Activated CD4-positive, alpha-beta T cell treated with anti-CD3 and anti-CD28 coated beads, Interleukin-2, amount 50 U/mL, for 1 hour (primary cell): ENCODE data around the gene KCND2.
"Not testable (repeated sequence)": the region's sequence is repeated elsewhere in the genome, so short reads cannot be mapped to it uniquely, and the experiment has no call there.

Source experiments
- DNase-seq: peaks from one replicate; pipeline ENCODE4 v3.0.0-alpha.2; 2020

The KCND2 gene

GRCh38 chr7:120272701-120273475 is at the start of gene KCND2:
KCND2 (plus strand) TSS chr7:120273175.
- no peak for DNase-seq

- no peak for DNase-seq
These were observed 46.8 kb upstream of the KCND2 start for GRCh38 chr7:120226188-120226587.

- no peak for DNase-seq
These were observed 45.7 kb upstream of the KCND2 start for GRCh38 chr7:120227255-120227654.

- DNase-seq = no peak
These were observed 43.9 kb upstream of the KCND2 start for GRCh38 chr7:120229084-120229483.

GRCh38 chr7:120233338-120233737 is 39.6 kb upstream of the KCND2 start:
- DNase-seq = no peak

- not testable (repeated sequence) for DNase-seq
These were observed 32.6 kb upstream of the KCND2 start for GRCh38 chr7:120240350-120240749.

- DNase-seq = no peak
These were observed 31.0 kb upstream of the KCND2 start for GRCh38 chr7:120241973-120242372.

- DNase-seq = no peak
These were observed 18.1 kb upstream of the KCND2 start for GRCh38 chr7:120254845-120255244.

- DNase-seq = no peak
These were observed 16.5 kb upstream of the KCND2 start for GRCh38 chr7:120256344-120257070.

GRCh38 chr7:120259386-120259785 is 13.6 kb upstream of the KCND2 start:
- DNase-seq = no peak

GRCh38 chr7:120260111-120260510 is 12.9 kb upstream of the KCND2 start:
- DNase-seq = no peak

GRCh38 chr7:120272261-120272660 is 714 bp upstream of the KCND2 start:
- DNase-seq = no peak

GRCh38 chr7:120273476-120273975 is 551 bp downstream of the KCND2 start:
- no peak for DNase-seq

GRCh38 chr7:120274482-120274881 is 1.5 kb downstream of the KCND2 start:
- no peak for DNase-seq

GRCh38 chr7:120274899-120275298 is 1.9 kb downstream of the KCND2 start:
- no peak for DNase-seq

GRCh38 chr7:120276720-120277119 is 3.7 kb downstream of the KCND2 start:
- DNase-seq = no peak

- no peak for DNase-seq
These were observed 5.8 kb downstream of the KCND2 start for GRCh38 chr7:120278773-120279172.

GRCh38 chr7:120280743-120281142 is 7.8 kb downstream of the KCND2 start:
- DNase-seq = no peak

GRCh38 chr7:120293027-120293426 is 20.1 kb downstream of the KCND2 start:
- DNase-seq = no peak

GRCh38 chr7:120302190-120302589 is 29.2 kb downstream of the KCND2 start:
- DNase-seq = no peak

- no peak for DNase-seq
These were observed 30.1 kb downstream of the KCND2 start for GRCh38 chr7:120303105-120303504.

- no peak for DNase-seq
These were observed 31.7 kb downstream of the KCND2 start for GRCh38 chr7:120304674-120305073.

GRCh38 chr7:120307991-120308545 is 35.1 kb downstream of the KCND2 start:
- DNase-seq = no peak
